Measurements from ENCODE around the gene NEFH.
"Not testable (repeated sequence)": the region's sequence is repeated elsewhere in the genome, so short reads cannot be mapped to it uniquely, and the experiment has no call there.

The NEFH gene

GRCh38 chr22:29469755-29470154 is 10.3 kb upstream of the NEFH start:
- DNase-seq: no peak

GRCh38 chr22:29470159-29470855 is 9.7 kb upstream of the NEFH start:
- DNase-seq: peak; percentile 61

GRCh38 chr22:29473001-29473400 is 7.0 kb upstream of the NEFH start:
- DNase-seq: no peak

- no peak for DNase-seq
These were observed 4.5 kb upstream of the NEFH start for GRCh38 chr22:29475550-29475949.

GRCh38 chr22:29476116-29476515 is 3.9 kb upstream of the NEFH start:
- DNase-seq: no peak

- peak; percentile 57 for DNase-seq
These were observed 2.2 kb upstream of the NEFH start for GRCh38 chr22:29477723-29478318.

GRCh38 chr22:29478326-29479276 is 1.4 kb upstream of the NEFH start:
- peak; percentile 20 for DNase-seq

- DNase-seq: no peak
These were observed 169 bp downstream of the NEFH start for GRCh38 chr22:29480262-29480511.

DNA sequence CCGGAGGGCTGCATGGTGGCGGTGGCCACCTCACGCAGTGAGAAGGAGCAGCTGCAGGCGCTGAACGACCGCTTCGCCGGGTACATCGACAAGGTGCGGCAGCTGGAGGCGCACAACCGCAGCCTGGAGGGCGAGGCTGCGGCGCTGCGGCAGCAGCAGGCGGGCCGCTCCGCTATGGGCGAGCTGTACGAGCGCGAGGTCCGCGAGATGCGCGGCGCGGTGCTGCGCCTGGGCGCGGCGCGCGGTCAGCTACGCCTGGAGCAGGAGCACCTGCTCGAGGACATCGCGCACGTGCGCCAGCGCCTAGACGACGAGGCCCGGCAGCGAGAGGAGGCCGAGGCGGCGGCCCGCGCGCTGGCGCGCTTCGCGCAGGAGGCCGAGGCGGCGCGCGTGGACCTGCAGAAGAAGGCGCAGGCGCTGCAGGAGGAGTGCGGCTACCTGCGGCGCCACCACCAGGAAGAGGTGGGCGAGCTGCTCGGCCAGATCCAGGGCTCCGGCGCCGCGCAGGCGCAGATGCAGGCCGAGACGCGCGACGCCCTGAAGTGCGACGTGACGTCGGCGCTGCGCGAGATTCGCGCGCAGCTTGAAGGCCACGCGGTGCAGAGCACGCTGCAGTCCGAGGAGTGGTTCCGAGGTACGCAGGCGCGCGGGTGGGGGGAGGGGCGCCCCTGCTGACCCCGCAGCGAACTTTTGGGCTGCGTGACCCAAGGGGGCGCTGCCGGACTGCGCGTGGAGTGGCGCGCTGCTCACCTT is 670 bp downstream of the NEFH start:
- no peak for DNase-seq

- no peak for DNase-seq
These were observed 1.4 kb downstream of the NEFH start for GRCh38 chr22:29481265-29482000.

DNA sequence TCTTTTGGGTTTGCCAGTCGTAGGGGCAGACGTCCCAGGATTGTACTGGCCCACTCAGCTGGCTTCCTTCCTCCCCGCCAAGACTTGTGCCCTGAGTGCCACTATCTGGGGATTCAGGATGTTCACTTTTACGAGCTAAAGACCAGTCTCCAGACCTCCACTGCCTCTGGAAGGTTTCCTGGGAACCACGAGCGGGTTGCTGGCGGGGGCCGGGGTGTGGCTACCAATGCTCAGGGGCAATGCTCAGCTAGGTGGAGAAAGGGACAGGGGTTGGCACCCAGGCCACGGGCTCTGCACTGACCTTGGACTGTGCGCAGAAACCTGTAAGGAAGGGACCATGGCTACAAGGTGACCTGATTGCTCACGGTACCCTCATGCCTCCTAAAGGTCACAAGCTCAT is 2.2 kb downstream of the NEFH start:
- no peak for DNase-seq

DNA sequence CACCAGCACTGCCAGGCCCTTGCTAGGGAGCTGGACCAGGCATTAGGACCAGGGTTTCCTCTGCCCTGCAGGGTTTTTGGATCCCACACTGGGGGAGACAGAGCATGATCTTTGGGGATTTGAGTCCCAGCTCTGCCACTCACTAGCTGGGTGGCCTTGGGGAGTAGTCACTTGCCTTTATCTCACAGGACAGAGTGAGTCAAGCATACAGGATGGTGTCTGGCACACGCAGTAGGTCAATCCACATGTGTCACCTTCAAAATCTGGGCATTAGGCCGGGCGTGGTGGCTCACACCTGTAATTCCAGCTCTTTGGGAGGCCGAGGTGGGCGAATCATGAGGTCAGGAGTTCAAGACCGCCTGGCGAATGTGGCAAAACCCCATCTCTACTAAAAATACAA is 2.7 kb downstream of the NEFH start:
- DNase-seq: no peak

DNA sequence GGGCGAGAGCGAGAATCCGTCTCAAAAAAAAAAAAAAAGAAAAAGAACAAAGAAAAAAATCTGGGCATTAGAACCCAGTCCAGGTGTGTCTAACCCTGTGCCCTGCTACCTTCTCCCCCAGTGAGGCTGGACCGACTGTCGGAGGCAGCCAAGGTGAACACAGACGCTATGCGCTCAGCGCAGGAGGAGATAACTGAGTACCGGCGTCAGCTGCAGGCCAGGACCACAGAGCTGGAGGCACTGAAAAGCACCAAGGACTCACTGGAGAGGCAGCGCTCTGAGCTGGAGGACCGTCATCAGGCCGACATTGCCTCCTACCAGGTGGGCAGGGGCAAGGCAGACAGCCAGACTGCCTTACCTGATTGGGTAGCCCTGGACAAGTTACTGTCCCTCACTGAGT is 3.2 kb downstream of the NEFH start:
- no peak for DNase-seq

DNA sequence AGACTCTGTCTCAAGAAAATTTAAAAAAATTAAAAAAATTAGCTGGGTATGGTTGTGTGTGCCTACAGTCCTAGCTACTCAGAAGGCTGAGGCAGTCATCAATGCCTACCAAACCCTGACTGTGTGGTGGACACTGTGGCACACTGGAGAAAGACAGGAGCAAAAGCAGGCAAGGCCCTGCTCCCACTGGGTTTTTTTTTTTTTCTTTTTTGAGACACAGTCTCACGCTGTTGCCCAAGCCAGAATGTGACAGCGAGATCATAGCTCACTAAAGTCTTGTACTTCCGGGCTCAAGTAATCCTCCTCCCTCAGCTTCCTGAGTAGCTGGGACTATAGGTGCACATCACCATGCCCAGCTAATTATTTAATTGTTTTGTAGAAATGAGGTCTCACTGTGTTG is 4.6 kb downstream of the NEFH start:
- no peak for DNase-seq

- DNase-seq: no peak
These were observed 5.4 kb downstream of the NEFH start for GRCh38 chr22:29485448-29485847.

DNA sequence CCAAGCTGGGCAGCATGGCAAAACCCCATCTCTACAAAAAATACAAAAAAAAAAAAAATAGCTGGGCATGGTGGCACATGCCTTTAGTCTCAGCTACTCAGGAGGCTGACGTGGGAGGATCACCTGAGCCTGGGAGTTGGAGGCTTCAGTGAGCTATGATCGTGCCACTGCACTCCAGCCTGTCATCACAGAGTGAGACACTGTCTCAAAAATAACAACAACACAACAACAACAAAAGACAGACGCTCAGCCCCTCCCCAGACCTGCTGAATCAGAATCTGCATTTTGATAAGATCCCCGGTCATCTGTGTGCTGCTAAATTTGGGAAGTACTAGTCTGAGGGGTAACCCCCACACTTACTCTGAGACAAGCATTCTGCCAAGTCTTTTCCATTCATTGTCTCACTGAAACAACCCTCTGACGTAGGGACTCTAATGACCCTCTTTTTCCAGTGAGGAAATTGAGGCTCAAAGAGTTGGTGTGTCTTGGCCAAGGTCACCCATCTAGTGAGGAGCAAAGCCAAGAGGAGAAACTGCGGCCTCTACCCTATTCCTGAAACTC is 7.5 kb downstream of the NEFH start:
- DNase-seq: no peak

DNA sequence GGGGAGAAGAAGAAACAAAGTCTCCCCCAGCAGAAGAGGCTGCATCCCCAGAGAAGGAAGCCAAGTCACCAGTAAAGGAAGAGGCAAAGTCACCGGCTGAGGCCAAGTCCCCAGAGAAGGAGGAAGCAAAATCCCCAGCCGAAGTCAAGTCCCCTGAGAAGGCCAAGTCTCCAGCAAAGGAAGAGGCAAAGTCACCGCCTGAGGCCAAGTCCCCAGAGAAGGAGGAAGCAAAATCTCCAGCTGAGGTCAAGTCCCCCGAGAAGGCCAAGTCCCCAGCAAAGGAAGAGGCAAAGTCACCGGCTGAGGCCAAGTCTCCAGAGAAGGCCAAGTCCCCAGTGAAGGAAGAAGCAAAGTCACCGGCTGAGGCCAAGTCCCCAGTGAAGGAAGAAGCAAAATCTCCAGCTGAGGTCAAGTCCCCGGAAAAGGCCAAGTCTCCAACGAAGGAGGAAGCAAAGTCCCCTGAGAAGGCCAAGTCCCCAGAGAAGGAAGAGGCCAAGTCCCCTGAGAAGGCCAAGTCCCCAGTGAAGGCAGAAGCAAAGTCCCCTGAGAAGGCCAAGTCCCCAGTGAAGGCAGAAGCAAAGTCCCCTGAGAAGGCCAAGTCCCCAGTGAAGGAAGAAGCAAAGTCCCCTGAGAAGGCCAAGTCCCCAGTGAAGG is 9.2 kb downstream of the NEFH start:
- not testable (repeated sequence) for DNase-seq

DNA sequence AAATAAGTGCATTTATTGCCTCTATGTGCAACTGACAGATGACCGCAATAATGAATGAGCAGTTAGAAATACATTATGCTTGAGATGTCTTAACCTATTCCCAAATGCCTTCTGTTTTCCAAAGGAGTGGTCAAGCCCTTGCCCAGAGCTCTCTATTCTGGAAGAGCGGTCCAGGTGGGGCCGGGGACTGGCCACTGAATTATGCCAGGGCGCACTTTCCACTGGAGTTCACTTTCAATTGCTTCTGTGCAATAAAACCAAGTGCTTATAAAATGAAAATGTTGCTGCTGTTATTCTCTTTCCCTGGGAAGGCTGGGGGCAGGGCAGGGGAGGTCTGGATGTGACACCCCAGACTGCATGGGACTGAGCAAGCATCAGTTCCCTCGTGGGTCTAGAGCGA is 11.0 kb downstream of the NEFH start:
- no peak for DNase-seq

DNA sequence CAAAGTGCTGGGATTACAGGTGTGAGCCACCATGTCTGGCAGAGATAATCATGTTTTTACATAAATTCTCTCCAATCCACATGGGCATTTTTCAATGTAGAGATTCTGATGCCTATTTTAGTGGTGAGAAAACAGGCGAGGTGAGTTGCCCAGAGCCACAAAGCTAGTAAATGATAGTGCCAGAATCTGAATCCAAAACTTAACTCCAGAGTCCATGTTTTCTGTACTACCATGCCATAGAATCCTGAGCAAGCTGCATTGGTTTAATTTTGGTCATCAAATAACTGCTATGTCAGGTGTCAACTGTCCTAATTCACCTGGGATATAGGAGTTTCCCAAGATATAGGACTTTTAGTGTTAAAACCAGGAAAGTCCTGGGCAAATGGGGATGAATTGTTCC is 13.6 kb downstream of the NEFH start:
- DNase-seq: no peak

DNA sequence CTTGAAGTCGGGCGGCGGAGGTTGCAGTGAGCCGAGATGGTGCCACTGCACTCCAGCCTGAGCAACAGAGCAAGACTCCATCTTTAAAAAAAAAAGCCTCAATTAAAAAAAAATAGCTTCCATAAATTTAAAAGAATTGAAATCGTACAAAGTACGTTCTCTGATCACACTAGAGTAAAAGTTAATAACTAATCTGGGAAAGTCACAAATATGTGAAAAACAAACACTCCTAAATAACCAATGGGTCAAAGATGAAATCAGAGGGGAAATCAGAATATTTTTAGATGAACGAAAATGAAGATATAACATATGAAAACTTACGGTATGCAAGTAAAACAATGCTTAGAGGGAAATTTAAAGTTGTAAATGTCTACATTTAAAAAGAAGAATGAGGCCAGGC is 19.8 kb downstream of the NEFH start:
- DNase-seq: no peak

- no peak for DNase-seq
These were observed 23.9 kb downstream of the NEFH start for GRCh38 chr22:29503811-29504372.

Data from NCI-H1092 treated with DMSO at 0.1 percent for 48 hours (cell line).